Measurements from ENCODE around the gene PRSS35.
"Not testable (repeated sequence)": the region's sequence is repeated elsewhere in the genome, so short reads cannot be mapped to it uniquely, and the experiment has no call there.

PRSS35 gene

GRCh38 chr6:83511901-83512681, at the start of gene PRSS35:
PRSS35 (plus strand) TSS chr6:83512534; CDS start chr6:83523442, 10,908 bp downstream.
- peak within 1 kb of the TSS; percentile 84 for H3K4me3 ChIP-seq (ENCODE audit: low read depth, low read length)

GRCh38 chr6:83463886-83464285, 48.4 kb upstream of the PRSS35 start:
- H3K4me3 ChIP-seq (ENCODE audit: low read depth, low read length), result no peak overlapping the region

GRCh38 chr6:83464381-83465140, 47.8 kb upstream of the PRSS35 start:
- no peak overlapping the region for H3K4me3 ChIP-seq (ENCODE audit: low read depth, low read length)

GRCh38 chr6:83466328-83466727, 46.0 kb upstream of the PRSS35 start:
- H3K4me3 ChIP-seq (ENCODE audit: low read depth, low read length), result no peak overlapping the region

GRCh38 chr6:83467620-83468036, 44.7 kb upstream of the PRSS35 start:
- no peak overlapping the region for H3K4me3 ChIP-seq (ENCODE audit: low read depth, low read length)

DNA sequence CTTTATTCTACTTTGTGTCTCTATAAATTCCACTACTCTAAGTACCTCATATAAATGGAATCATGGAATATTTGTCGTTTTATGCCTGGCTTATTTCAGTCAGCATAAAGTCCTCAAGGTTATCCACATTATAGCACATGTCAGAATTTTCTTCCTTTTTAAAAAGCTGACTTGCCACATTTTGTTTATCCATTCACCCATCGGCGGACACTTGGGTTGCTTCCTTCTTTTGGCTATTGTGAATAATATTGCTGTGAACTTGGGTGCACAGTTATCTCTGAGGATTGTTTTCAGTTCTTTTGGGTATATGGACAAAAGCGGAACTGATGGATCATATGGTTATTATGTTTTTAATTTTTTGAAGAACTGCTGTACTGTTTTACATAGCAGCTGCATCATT, 42.3 kb upstream of the PRSS35 start:
- no peak overlapping the region for H3K4me3 ChIP-seq (ENCODE audit: low read depth, low read length)

GRCh38 chr6:83470587-83470986, 41.7 kb upstream of the PRSS35 start:
- no peak overlapping the region for H3K4me3 ChIP-seq (ENCODE audit: low read depth, low read length)

DNA sequence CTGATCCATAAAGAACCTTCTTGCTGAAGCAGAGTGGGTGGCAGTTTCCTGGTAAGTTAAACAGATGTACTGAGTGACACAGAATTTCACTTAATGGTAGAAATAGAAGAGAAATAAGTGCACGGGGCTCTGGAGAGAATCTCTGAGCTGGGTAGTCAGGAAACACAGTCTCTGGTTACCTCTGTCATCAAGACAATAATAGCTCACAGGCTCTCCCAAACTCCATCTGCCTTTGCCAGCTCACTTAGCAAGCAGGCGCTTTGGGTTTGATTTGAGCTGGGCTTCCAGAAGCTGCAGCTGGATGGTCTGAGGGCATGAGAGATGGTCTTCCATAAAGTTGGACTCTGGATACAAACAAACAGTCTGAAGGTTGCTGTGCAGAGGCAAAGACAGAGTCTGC, 39.6 kb upstream of the PRSS35 start:
- no peak overlapping the region for H3K4me3 ChIP-seq (ENCODE audit: low read depth, low read length)

GRCh38 chr6:83474309-83474708, 38.0 kb upstream of the PRSS35 start:
- no peak overlapping the region for H3K4me3 ChIP-seq (ENCODE audit: low read depth, low read length)

DNA sequence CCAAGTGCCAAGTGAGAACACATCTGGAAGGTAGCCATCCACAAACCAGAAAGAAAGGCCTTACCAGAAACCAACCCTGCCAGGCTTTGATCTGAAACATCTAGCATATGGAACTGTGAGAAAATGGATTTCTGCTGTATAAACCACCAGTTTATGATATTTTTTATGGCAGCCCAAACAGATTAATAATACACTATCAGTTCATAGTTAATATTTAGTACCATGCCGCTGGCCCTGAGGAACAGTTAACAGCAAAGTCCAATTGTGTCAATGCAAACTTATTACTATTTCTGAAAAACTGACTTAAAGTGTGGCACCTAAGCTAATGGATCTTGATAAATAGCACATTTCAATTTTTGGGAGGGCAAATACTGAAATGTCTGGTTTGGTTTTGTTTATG, 35.4 kb upstream of the PRSS35 start:
- no peak overlapping the region for H3K4me3 ChIP-seq (ENCODE audit: low read depth, low read length)

GRCh38 chr6:83479389-83479788, 32.9 kb upstream of the PRSS35 start:
- no peak overlapping the region for H3K4me3 ChIP-seq (ENCODE audit: low read depth, low read length)

DNA sequence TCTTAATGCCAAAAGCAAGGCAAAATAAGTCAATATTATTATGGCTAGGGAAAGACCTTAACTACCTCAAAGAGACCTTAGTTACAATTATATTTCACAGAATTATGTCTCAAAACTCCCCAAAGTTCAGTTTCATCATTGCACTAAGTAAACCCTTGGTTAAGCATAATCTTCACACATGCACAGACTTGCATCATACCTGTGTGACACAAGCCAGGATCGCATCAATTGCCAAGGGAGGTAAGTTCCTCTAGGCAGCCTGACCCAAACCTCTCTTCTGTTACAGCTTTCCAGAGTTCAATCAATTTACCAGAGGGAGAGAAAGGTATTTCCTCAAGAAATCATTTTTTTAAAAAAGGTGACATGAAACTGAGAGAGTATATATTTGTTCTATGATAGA, 31.9 kb upstream of the PRSS35 start:
- no peak overlapping the region for H3K4me3 ChIP-seq (ENCODE audit: low read depth, low read length)

GRCh38 chr6:83481938-83482337, 30.4 kb upstream of the PRSS35 start:
- H3K4me3 ChIP-seq (ENCODE audit: low read depth, low read length), result not testable (repeated sequence)

DNA sequence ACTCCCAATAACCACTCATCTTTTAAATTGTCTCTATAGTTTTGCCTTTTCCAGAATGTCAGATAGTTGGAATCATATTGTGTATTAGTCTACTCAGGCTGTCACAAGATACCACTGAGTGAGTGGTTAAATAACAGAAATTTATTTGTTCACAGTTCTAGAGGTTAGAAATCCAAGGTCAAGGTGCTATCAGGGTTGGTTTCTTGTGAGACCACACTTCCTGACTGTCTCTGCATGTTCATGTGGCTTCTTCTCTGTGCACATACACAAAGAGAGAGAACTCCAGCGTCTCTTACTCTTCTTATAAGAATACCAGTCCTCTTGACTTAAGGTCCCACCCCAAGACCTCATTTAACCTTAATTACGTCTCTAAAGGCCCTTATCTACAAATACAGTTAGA, 23.9 kb upstream of the PRSS35 start:
- no peak overlapping the region for H3K4me3 ChIP-seq (ENCODE audit: low read depth, low read length)

GRCh38 chr6:83488861-83489260, 23.5 kb upstream of the PRSS35 start:
- no peak overlapping the region for H3K4me3 ChIP-seq (ENCODE audit: low read depth, low read length)

DNA sequence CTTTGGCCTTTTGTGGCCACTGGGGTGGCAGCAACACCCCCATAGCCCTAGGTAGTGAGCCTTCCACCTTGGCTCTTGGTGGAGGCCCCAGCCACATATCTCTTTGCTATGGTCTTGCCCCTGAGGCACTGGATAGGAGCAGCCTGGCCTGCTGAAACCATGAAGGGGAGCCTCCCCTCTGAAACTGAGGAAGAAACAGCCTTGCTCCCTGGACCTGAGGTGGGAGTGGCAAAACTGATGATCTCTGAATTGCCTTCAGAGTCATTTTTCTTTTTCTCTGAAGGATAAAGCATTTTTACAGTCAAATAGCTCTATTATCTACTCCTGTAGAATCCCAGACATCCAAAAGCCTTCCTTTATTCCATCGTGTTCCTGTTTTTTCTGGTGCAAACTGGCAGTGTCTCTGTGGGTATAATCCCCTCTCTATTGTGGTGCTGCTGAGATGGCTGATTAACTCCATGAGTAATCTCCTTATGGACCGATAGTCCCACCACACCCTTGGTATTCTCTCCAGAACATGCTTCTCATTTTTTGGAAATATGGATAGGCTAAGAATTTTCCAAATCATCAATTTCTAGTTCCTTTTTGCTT, 22.0 kb upstream of the PRSS35 start:
- no peak overlapping the region for H3K4me3 ChIP-seq (ENCODE audit: low read depth, low read length)

DNA sequence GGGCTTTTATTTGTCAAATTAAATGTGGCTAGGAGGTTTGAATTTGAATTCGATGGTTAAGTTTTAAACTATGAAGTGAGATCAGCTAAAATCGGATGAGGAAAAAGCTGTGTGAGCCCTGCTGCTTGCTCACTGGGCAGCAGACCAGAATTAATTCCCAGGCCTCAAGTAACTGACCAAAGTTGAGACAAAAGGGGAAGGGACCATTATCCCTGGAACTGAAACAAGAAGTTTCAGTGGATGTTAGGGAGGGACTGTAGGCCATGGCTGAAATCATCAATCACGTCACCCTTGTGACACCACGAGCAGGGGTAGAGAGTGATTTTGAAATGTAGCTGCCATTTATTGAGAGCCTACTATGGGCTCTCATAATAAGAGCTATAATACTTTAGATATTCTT, 7.0 kb upstream of the PRSS35 start:
- H3K4me3 ChIP-seq (ENCODE audit: low read depth, low read length), result no peak overlapping the region

- H3K4me3 ChIP-seq (ENCODE audit: low read depth, low read length), result no peak overlapping the region
These were observed 2.9 kb upstream of the PRSS35 start for GRCh38 chr6:83509441-83509840.

DNA sequence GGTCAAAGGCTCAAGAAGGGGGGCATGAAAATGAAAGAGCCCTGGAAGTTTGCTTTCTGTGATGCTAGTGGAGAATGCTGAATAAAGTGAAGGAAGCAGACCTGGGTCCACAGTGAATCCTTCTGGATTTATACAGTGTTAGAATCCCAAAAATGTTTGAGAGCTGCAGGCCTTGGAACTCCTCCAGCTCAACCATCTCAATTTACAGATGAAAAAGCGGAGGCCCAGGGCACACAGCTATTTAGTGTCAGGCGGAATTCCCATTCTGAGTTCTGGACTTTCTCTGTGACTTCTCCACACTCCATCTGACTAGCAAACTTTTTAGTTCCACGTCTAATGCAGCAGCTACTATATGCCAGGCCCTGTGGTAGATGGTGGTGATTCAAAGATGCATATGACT, 1.5 kb upstream of the PRSS35 start:
- H3K4me3 ChIP-seq (ENCODE audit: low read depth, low read length), result no peak overlapping the region

DNA sequence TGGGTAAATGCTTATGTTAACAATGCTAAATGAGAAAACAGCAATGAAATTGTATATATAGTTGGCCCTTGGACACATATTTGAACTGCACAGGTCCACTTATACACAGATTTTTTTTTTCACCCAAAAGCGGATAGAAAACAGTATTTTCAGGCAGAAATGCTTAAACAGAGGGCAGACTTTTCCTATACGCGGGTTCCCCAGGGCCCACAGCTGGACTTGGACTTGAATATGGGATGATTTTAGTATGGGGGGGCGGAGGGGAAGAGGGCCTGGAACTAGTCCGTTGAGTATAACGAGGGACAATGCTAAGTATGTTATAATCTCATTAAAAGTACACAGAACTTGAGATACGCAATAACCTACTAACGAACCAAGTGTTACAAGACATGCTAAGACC, 1.1 kb upstream of the PRSS35 start:
- H3K4me3 ChIP-seq (ENCODE audit: low read depth, low read length), result no peak overlapping the region

DNA sequence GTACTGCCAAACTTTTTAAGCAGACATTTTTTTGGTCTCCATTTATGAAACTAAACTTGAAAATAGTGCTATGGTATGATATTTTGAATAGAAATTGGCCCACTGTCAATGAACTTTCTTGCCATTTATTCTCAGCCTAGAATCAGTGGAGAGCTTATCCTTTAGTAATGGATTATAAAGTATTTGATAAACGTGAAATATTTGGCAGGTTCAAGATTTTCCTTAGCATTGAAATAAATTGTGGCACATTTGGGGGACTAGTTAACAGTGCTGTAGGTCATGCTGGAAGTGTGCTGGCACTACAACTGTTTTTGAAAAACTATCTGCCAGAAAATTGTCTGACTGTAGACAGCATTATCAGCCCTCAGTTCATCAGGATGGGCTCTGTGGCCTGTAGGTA, 2.1 kb downstream of the PRSS35 start:
- H3K4me3 ChIP-seq (ENCODE audit: low read depth, low read length), result no peak overlapping the region

DNA sequence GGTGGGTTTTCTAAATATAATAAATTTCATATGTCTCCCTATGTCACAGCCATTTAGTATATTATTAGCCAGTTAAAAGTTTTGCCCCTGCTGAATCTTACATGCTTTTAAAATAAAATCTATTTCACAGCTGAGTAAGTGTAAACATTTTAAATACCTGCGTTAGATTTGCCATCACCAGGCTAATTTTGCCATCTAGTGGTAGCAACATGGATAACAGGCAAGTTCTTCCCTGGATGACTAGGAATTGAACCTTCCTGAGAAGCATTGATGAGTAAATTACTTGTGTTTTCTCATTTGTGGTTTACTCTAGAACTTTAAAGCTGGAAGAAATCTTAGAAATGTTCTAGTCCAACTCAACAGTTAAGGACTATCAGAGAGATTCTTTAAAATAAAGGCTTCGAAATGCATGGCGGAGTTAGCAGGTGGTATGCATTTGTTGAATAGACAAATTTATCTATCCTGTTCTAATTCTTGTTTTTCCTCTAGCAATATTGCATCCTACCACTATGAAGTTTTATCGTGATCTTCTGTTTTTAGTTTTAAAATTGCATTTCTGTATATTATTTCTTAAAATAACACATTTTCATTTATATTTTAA, 2.6 kb downstream of the PRSS35 start:
- H3K4me3 ChIP-seq (ENCODE audit: low read depth, low read length), result no peak overlapping the region
